IMR-90 (cell line): ENCODE measurements around the gene CAPZA2.

Experiments used
- MXI1 ChIP-seq: IDR thresholded peaks from 2 replicates; pipeline ENCODE4 v1.6.1; 2012; ENCODE audit warnings: low read depth, mild to moderate bottlenecking, low read length, moderate library complexity, borderline replicate concordance
- POLR2A ChIP-seq: IDR thresholded peaks from 2 replicates; pipeline ENCODE4 v1.6.1; 2012; ENCODE audit warnings: mild to moderate bottlenecking, low read depth, low read length

DNA sequence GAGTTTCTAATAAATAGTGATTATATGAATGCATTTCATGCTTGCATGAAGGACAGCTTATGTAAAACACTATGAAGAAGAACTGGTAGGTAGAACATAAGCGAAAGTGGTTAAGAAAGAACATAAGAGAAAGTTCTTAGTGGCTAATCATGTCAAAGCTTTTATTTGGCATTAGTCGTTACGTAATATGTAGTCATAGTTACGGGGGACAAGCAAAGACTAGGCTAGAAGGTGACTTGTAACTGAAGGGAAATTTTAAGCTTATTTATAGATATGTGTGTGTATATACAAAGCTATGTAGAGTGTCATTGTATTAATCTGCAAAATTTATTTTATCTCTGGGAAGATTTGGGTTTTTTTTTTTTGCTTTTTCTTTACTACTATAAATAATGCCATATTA lies 36.9 kb downstream of the CAPZA2 start:
- TF ChIP-seq MXI1 (no peak), POLR2A (no peak)
